Measurements from ENCODE around the gene MATN4. TPM values are rescaled to one million over a fixed set of nuclear protein-coding genes. Genes with fewer than 3 reads are reported as not detected.

MATN4 gene
- total and polyA plus RNA-seq, 4 donors, result 0.14 to 0.49 (median 0.35) TPM

DNA sequence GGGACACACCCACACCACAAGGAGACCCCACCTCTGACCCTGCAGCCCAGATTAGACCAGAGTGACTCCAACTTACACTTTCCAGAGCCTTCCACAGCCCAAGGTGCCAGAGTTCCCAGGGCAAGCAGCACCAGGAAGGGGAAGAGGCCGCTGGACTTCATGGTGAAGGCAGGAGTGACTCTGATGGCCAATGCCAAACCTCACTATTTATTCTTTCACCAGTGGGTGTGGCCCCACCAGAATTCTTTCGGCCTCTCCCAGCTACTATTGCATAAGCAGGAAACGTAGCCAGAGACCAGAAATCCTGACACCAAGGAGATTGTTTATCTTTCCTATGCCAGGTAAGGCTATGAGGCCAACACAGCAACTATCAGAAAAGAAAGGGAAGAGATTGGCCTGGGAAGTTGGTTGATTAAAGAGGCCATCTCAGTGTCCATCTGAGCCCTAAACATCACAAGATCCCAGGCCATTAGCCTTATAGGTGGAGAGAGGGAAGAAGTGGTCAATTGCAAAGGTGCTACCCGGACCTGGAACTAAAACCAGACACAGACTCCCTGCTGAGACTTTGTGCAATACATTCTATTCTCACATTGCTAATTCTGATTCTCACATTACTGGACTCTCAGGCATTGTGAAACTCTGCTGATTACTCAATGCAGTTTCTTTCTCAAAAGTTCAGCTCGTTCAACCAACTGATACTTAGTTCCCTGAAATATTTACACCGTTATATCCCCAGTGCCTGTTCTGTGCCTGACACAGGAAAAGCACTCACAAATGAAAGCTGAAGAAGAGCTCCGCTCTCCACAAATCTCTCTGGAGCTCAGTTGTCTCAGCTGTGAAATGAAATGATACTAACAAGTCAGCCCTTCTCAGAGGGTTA, 53.5 kb downstream of the MATN4 start, which contains the start of gene SLPI:
Gene SLPI (minus strand): TSS at position 182 of the 880 bp plus-strand sequence. CDS start 21 bp downstream, at position 161.
- Histone ChIP-seq H3K36me3 (ENCODE audit: control insufficient read depth in 4 of 4, insufficient read depth in 4 of 4, low read length in 4 of 4) (no peaks in the 10 kb centered on the region), H3K27ac (ENCODE audit: low read depth in 1 of 2, low read length in 1 of 2) (peak within 1 kb of the TSS in 1 of 2 donors; percentile 64), H3K4me1 (ENCODE audit: control insufficient read depth in 5 of 5, insufficient read depth in 5 of 5, low read length in 5 of 5) (peaks cover 0 to 33% (median 14%) of the 10 kb centered on the region in 5 donors), H3K4me3 (peak within 1 kb of the TSS; percentile 7), H3K27me3 (ENCODE audit: control insufficient read depth in 3 of 3, insufficient read depth in 3 of 3, low read length in 2 of 3) (no peaks in the 10 kb centered on the region), H3K9ac (ENCODE audit: insufficient read depth in 1 of 2, low read length in 2 of 2) (no peak within 1 kb of the TSS), H3K9me3 (ENCODE audit: control insufficient read depth in 4 of 4, insufficient read depth in 3 of 4, low read length in 3 of 4) (no peaks in the 10 kb centered on the region)
- DNase-seq (peak in 2 of 3 donors; percentile 61 to 82), ATAC-seq (ENCODE audit: insufficient read depth, low FRiP score) (peak; percentile 79)
- TF ChIP-seq, protein P1, sequence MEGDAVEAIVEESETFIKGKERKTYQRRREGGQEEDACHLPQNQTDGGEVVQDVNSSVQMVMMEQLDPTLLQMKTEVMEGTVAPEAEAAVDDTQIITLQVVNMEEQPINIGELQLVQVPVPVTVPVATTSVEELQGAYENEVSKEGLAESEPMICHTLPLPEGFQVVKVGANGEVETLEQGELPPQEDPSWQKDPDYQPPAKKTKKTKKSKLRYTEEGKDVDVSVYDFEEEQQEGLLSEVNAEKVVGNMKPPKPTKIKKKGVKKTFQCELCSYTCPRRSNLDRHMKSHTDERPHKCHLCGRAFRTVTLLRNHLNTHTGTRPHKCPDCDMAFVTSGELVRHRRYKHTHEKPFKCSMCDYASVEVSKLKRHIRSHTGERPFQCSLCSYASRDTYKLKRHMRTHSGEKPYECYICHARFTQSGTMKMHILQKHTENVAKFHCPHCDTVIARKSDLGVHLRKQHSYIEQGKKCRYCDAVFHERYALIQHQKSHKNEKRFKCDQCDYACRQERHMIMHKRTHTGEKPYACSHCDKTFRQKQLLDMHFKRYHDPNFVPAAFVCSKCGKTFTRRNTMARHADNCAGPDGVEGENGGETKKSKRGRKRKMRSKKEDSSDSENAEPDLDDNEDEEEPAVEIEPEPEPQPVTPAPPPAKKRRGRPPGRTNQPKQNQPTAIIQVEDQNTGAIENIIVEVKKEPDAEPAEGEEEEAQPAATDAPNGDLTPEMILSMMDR (IDR thresholded peaks at IDR 0.05; ENCODE audit: control extremely low read depth, extremely low read depth), result no peak
- whole genome bisulfite sequencing, 2 donors, result 8 to 9% methylated on average over 7 of the region's 7 CpGs

DNA sequence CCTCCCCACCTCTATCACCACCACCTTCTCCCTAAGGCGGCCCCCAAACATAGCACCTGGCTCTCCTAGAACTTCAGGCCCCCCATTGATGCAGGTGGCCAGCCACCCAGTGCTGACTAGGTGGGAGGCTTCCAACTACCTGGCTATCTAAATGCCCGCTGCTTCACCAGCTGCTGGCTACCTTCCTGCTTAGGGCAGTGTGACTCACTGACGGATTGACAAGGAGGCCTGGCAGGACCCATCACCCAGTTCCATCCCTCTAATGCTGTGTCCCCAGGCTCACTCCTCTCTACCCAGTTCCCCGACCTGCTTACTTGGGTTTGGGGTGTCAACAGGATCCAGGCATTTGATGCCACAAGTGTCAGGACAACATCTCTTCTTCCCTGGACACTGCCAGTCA, 54.8 kb downstream of the MATN4 start:
- peak overlapping the region in 1 of 2 donors; percentile 63 for H3K27ac ChIP-seq (ENCODE audit: low read depth in 1 of 2, low read length in 1 of 2)
- TF ChIP-seq, protein P1 (IDR thresholded peaks at IDR 0.05; ENCODE audit: control extremely low read depth, extremely low read depth), result no peak

DNA sequence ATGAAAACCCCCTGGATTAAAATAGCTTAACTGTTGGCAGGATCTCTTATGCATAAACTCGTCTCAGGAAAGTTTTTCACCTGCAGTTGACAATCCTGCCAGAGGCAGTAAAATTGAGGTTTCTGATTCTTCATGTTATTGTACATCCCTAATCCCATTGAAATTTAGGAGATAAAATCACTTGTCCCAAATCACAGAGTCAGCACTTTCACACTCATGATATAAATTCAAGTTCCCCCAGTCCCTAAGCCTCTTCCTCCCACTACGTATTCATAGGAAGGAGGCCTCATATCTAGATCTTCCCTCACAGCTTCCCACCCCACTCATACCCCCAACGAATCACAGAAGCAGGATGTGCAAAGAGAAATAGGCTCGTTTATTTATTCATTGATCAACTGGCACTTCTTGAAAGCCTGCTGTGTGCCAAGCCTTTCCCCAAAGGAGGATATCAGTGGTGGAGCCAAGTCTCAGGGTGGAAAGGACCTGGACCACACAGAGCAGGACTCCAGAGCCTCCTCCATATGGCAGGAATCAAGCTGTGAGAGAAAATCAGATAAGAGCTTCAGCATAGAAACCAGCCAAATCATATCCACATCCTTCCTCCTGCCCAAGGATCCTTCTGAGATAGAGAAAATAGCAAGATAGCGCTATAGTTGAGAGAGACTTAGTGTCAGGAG, 56.1 kb downstream of the MATN4 start:
- H3K4me3 ChIP-seq, result peak overlapping the region; percentile 2
- ATAC-seq (ENCODE audit: insufficient read depth, low FRiP score) (no peak), DNase-seq (peak; percentile 59 to 76 (median 73))
- no peak overlapping the region for H3K27ac ChIP-seq (ENCODE audit: low read depth in 1 of 2, low read length in 1 of 2)
- peaks cover 0 to 2% (median 0%) of the 10 kb centered on the region in 3 donors for H3K27me3 ChIP-seq (ENCODE audit: control insufficient read depth in 3 of 3, insufficient read depth in 3 of 3, low read length in 2 of 3)
- no peaks in the 10 kb centered on the region for H3K36me3 ChIP-seq (ENCODE audit: control insufficient read depth in 4 of 4, insufficient read depth in 4 of 4, low read length in 4 of 4)
- no peak overlapping the region for H3K9ac ChIP-seq (ENCODE audit: insufficient read depth in 1 of 2, low read length in 2 of 2)
- peaks cover 0 to 43% (median 13%) of the 10 kb centered on the region in 5 donors for H3K4me1 ChIP-seq (ENCODE audit: control insufficient read depth in 5 of 5, insufficient read depth in 5 of 5, low read length in 5 of 5)
- H3K9me3 ChIP-seq (ENCODE audit: control insufficient read depth in 4 of 4, insufficient read depth in 3 of 4, low read length in 3 of 4), result no peaks in the 10 kb centered on the region
- TF ChIP-seq, protein P1 (IDR thresholded peaks at IDR 0.05; ENCODE audit: control extremely low read depth, extremely low read depth), result no peak
- WGBS, 2 donors, result 19 to 26% methylated on average over 5 of the region's 5 CpGs

More for the DNA sequence above, 54.8 kb downstream of the MATN4 start:
- Histone ChIP-seq H3K27me3 (ENCODE audit: control insufficient read depth in 3 of 3, insufficient read depth in 3 of 3, low read length in 2 of 3) (no peaks in the 10 kb centered on the region), H3K4me3 (peak overlapping the region; percentile 7), H3K9me3 (ENCODE audit: control insufficient read depth in 4 of 4, insufficient read depth in 3 of 4, low read length in 3 of 4) (no peaks in the 10 kb centered on the region), H3K9ac (ENCODE audit: insufficient read depth in 1 of 2, low read length in 2 of 2) (no peak overlapping the region), H3K4me1 (ENCODE audit: control insufficient read depth in 5 of 5, insufficient read depth in 5 of 5, low read length in 5 of 5) (peaks cover 0 to 34% (median 13%) of the 10 kb centered on the region in 5 donors), H3K36me3 (ENCODE audit: control insufficient read depth in 4 of 4, insufficient read depth in 4 of 4, low read length in 4 of 4) (no peaks in the 10 kb centered on the region)
- ATAC-seq (ENCODE audit: insufficient read depth, low FRiP score) (no peak), DNase-seq (no peak)
- 78 to 89% methylated on average over 4 of the region's 4 CpGs for WGBS, 2 donors
